Type B pancreatic cell (in vitro differentiated cells): Measurements from ENCODE around the gene SPOCK1. TPM values are rescaled to one million over a fixed set of nuclear protein-coding genes. Genes with fewer than 3 reads are reported as not detected.

Source experiments
- DNase-seq: peaks from one replicate; pipeline ENCODE4 v3.0.0; 2021; ENCODE audit warnings: mixed read lengths; ENCODE audit not compliant: unreplicated experiment; ENCODE audit errors: extremely low spot score
- H3K27ac Mint-ChIP-seq: 2 replicates; pipeline ENCODE4 v1.8.0; 2021; ENCODE audit warnings: mild to moderate bottlenecking, mixed read lengths
- H3K27me3 Mint-ChIP-seq: 2 replicates; pipeline ENCODE4 v1.8.0; 2021; ENCODE audit warnings: mixed read lengths
- H3K36me3 Mint-ChIP-seq: 2 replicates; pipeline ENCODE4 v1.8.0; 2021; ENCODE audit warnings: mixed read lengths
- H3K4me1 Mint-ChIP-seq: one replicate; pipeline ENCODE4 v1.8.0; 2021; ENCODE audit warnings: mixed read lengths; ENCODE audit not compliant: unreplicated experiment
- H3K4me3 Mint-ChIP-seq: 2 replicates; pipeline ENCODE4 v1.8.0; 2021; ENCODE audit warnings: mild to moderate bottlenecking, mixed read lengths
- H3K9me3 Mint-ChIP-seq: 2 replicates; pipeline ENCODE4 v1.8.0; 2021; ENCODE audit warnings: mixed read lengths
- total RNA-seq: library from RNA; stranded (reverse); gene quantifications from 2 replicates; pipeline ENCODE4 v1.2.1, GENCODE V29; 2021; ENCODE audit warnings: low replicate concordance
- TF ChIP-seq, protein P1 (sequence below): fragments of 200-600 bp; sonication (generic); conservative IDR thresholded peaks from 2 replicates; pipeline ENCODE4 v1.5.0; 2021; ENCODE audit warnings: antibody characterized with exemption, mild to moderate bottlenecking

Gene SPOCK1
- total RNA-seq, 1 donor from 2014 or later: 45.1 TPM

GRCh38 chr5:137037848-137038247, 461.3 kb downstream of the SPOCK1 start:
- TF ChIP-seq, protein P1, sequence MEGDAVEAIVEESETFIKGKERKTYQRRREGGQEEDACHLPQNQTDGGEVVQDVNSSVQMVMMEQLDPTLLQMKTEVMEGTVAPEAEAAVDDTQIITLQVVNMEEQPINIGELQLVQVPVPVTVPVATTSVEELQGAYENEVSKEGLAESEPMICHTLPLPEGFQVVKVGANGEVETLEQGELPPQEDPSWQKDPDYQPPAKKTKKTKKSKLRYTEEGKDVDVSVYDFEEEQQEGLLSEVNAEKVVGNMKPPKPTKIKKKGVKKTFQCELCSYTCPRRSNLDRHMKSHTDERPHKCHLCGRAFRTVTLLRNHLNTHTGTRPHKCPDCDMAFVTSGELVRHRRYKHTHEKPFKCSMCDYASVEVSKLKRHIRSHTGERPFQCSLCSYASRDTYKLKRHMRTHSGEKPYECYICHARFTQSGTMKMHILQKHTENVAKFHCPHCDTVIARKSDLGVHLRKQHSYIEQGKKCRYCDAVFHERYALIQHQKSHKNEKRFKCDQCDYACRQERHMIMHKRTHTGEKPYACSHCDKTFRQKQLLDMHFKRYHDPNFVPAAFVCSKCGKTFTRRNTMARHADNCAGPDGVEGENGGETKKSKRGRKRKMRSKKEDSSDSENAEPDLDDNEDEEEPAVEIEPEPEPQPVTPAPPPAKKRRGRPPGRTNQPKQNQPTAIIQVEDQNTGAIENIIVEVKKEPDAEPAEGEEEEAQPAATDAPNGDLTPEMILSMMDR: no peak
- Mint-ChIP-seq H3K4me1 (peaks cover 12% of the 10 kb centered on the region), H3K9me3 (peaks cover 9% of the 10 kb centered on the region), H3K27me3 (peaks cover 17% of the 10 kb centered on the region), H3K4me3 (no peak overlapping the region), H3K36me3 (no peaks in the 10 kb centered on the region), H3K27ac (no peak overlapping the region)
- DNase-seq: no peak

DNA sequence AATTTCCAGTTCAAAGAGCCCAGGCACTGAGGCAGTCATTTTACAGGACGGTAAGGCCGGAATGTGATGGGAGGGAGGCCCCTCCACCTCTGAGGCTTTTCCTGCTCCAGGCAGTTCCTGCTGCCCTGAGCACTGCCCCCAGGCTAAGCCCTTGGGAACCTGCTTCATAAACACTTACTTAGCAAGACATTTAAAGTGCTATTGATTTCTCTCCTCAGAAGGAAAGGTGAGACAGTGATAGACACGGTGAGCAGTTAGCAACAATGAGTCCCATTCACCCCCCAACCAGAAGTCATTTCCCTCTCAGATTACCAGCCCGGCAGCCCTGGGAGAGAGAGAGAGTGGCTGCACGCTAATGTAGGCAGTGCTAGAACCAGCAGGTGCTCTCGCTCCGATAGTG, 462.5 kb downstream of the SPOCK1 start:
- DNase-seq: no peak
- Mint-ChIP-seq H3K4me3 (no peak overlapping the region), H3K36me3 (no peaks in the 10 kb centered on the region), H3K27ac (no peak overlapping the region), H3K4me1 (peaks cover 12% of the 10 kb centered on the region), H3K9me3 (no peaks in the 10 kb centered on the region), H3K27me3 (peaks cover 26% of the 10 kb centered on the region)
- TF ChIP-seq, protein P1: no peak

- H3K4me1 Mint-ChIP-seq: peaks cover 12% of the 10 kb centered on the region
These were observed 463.6 kb downstream of the SPOCK1 start for GRCh38 chr5:137035480-137035878.

DNA sequence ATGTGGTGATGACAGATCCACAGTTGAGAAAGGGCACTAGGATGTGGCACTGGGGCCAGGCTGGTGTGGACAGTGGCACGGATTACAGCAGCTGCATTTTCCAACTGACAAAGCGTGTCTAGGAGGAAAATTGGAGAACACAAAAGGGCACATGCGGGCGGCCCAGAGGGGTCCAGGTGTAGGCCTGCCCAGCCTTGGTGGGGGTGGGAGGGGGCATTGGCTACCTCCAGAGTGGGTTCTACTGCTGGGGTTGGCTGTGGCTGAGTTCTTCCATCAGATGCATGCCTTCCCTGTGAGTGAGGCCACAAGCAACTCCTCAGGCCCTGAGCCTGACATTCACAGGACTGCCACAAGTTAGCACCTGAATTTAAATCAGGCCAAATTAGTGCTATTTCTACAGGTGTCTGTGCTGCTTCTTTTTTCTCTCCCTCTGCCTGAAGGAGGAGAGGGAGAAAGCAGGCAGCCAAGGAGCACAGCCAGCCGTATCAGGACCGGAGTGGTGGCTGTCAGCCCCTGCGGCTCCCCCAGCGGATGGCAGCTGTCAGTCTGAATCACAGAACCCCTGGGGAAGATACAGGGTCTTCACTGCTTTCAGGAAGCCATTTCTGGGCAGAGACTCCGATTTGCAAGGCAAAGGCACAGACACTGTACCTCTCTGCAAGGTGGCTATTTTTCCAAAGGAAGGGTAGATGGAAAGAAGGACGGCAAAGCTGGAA, 464.2 kb downstream of the SPOCK1 start:
- DNase-seq: no peak
- Mint-ChIP-seq H3K4me3 (no peak overlapping the region), H3K27ac (no peak overlapping the region), H3K27me3 (peaks cover 26% of the 10 kb centered on the region), H3K36me3 (no peaks in the 10 kb centered on the region), H3K9me3 (no peaks in the 10 kb centered on the region), H3K4me1 (peaks cover 12% of the 10 kb centered on the region)
- TF ChIP-seq, protein P1: no peak

More at GRCh38 chr5:137035480-137035878, 463.6 kb downstream of the SPOCK1 start:
- Mint-ChIP-seq H3K27me3 (peaks cover 26% of the 10 kb centered on the region), H3K36me3 (no peaks in the 10 kb centered on the region), H3K27ac (no peak overlapping the region), H3K4me3 (no peak overlapping the region), H3K9me3 (no peaks in the 10 kb centered on the region)
- TF ChIP-seq, protein P1: no peak
- DNase-seq: no peak

GRCh38 chr5:137034213-137034612, 464.9 kb downstream of the SPOCK1 start:
- TF ChIP-seq, protein P1: no peak
- peaks cover 26% of the 10 kb centered on the region for H3K27me3 Mint-ChIP-seq
- H3K36me3 Mint-ChIP-seq: no peaks in the 10 kb centered on the region
- H3K27ac Mint-ChIP-seq: no peak overlapping the region
- H3K4me3 Mint-ChIP-seq: no peak overlapping the region
- H3K9me3 Mint-ChIP-seq: no peaks in the 10 kb centered on the region
- DNase-seq: no peak
- H3K4me1 Mint-ChIP-seq: peaks cover 12% of the 10 kb centered on the region
